PC-9 (cell line): ENCODE results near the gene PPP2R3A.

Experiments used
- CTCF ChIP-seq: fragments of 200-600 bp; sonication (generic); conservative IDR thresholded peaks from 2 replicates; pipeline ENCODE4 v1.6.1; 2017; ENCODE audit warnings: mixed run types, antibody characterized with exemption, mild to moderate bottlenecking, moderate library complexity
- EZH2 ChIP-seq: fragments of 200-600 bp; sonication (generic); IDR thresholded peaks from 2 replicates; pipeline ENCODE4 v1.8.0; 2017; ENCODE audit warnings: antibody characterized with exemption, low read depth

GRCh38 chr3:135981701-135982403 lies 16.3 kb downstream of the PPP2R3A start:
- no peak for TF ChIP-seq CTCF
- TF ChIP-seq EZH2: no peak
